Measurements from ENCODE around the gene DTX1. TPM values are rescaled to one million over a fixed set of nuclear protein-coding genes. Genes with fewer than 3 reads are reported as not detected.
A peak's percentile ranks its signal among the peaks of the same experiment; 100 is the strongest.

Gene DTX1
- total RNA-seq, 1 experiment from 2014 or later, result not detected

GRCh38 chr12:113069751-113070116, 13.2 kb downstream of the DTX1 start:
- Histone ChIP-seq H3K27ac (ENCODE audit: low read length) (no peak overlapping the region), H3F3A (ENCODE audit: low read length, unreplicated experiment) (no peaks in the 10 kb centered on the region), H2AFZ (ENCODE audit: low read length) (no peak overlapping the region), H3K9ac (ENCODE audit: low read length) (no peak overlapping the region), H3K36me3 (ENCODE audit: low read depth, low read length) (no peaks in the 10 kb centered on the region), H3K79me2 (ENCODE audit: low read length) (no peaks in the 10 kb centered on the region), H3K4me3 (ENCODE audit: low read length) (no peak overlapping the region), H3K4me1 (ENCODE audit: insufficient read depth, low read length) (peaks cover 7% of the 10 kb centered on the region), H4K20me1 (ENCODE audit: low read length) (no peaks in the 10 kb centered on the region), H3K4me2 (ENCODE audit: low read length) (no peak overlapping the region), H3K27me3 (ENCODE audit: low read length) (no peaks in the 10 kb centered on the region), H3K9me3 (ENCODE audit: low read length) (no peaks in the 10 kb centered on the region), H3K9me2 (replicated peaks; ENCODE audit: low read length) (no peaks in the 10 kb centered on the region)
- ChIA-PET POLR2A (ENCODE audit: unreplicated experiment) (no interaction called here), CTCF (no interaction called here)
- BruUV-seq (replicated peaks), result no TSS peak
- intact Hi-C loops (cut with micrococcal nuclease), result no loop called here
- DNase-seq, result no peak
- TF ChIP-seq EZH2phosphoT487 (IDR thresholded peaks at IDR 0.05; ENCODE audit: borderline replicate concordance, low read length) (no peak), EZH2 (IDR thresholded peaks at IDR 0.05; ENCODE audit: low read length, unreplicated experiment) (no peak)
- TF ChIP-seq, protein P1, sequence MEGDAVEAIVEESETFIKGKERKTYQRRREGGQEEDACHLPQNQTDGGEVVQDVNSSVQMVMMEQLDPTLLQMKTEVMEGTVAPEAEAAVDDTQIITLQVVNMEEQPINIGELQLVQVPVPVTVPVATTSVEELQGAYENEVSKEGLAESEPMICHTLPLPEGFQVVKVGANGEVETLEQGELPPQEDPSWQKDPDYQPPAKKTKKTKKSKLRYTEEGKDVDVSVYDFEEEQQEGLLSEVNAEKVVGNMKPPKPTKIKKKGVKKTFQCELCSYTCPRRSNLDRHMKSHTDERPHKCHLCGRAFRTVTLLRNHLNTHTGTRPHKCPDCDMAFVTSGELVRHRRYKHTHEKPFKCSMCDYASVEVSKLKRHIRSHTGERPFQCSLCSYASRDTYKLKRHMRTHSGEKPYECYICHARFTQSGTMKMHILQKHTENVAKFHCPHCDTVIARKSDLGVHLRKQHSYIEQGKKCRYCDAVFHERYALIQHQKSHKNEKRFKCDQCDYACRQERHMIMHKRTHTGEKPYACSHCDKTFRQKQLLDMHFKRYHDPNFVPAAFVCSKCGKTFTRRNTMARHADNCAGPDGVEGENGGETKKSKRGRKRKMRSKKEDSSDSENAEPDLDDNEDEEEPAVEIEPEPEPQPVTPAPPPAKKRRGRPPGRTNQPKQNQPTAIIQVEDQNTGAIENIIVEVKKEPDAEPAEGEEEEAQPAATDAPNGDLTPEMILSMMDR (conservative IDR thresholded peaks at IDR 0.05; ENCODE audit: low read depth, low read length), result no peak
- ATAC-seq, result no peak

- ChIA-PET CTCF (no interaction called here), POLR2A (ENCODE audit: unreplicated experiment) (no interaction called here)
- no peaks in the 10 kb centered on the region for H3K9me3 ChIP-seq (ENCODE audit: low read length)
- H2AFZ ChIP-seq (ENCODE audit: low read length), result no peak overlapping the region
- H3K9me2 ChIP-seq (replicated peaks; ENCODE audit: low read length), result no peaks in the 10 kb centered on the region
- H3K36me3 ChIP-seq (ENCODE audit: low read depth, low read length), result no peaks in the 10 kb centered on the region
- no peaks in the 10 kb centered on the region for H3K27me3 ChIP-seq (ENCODE audit: low read length)
- no peaks in the 10 kb centered on the region for H3F3A ChIP-seq (ENCODE audit: low read length, unreplicated experiment)
- H3K4me1 ChIP-seq (ENCODE audit: insufficient read depth, low read length), result peaks cover 7% of the 10 kb centered on the region
- ATAC-seq (no peak), DNase-seq (no peak)
- no peak overlapping the region for H3K27ac ChIP-seq (ENCODE audit: low read length)
- H3K4me2 ChIP-seq (ENCODE audit: low read length), result no peak overlapping the region
- H4K20me1 ChIP-seq (ENCODE audit: low read length), result no peaks in the 10 kb centered on the region
- H3K79me2 ChIP-seq (ENCODE audit: low read length), result no peaks in the 10 kb centered on the region
- no peak overlapping the region for H3K4me3 ChIP-seq (ENCODE audit: low read length)
- intact Hi-C loops (cut with micrococcal nuclease), result no loop called here
- no peak overlapping the region for H3K9ac ChIP-seq (ENCODE audit: low read length)
- BruUV-seq (replicated peaks), result no TSS peak
- TF ChIP-seq EZH2 (IDR thresholded peaks at IDR 0.05; ENCODE audit: low read length, unreplicated experiment) (no peak), EZH2phosphoT487 (IDR thresholded peaks at IDR 0.05; ENCODE audit: borderline replicate concordance, low read length) (no peak)
Measured at GRCh38 chr12:113070117-113070906, 13.8 kb downstream of the DTX1 start.

- CTCF ChIA-PET, result no interaction called here
Measured at GRCh38 chr12:113071135-113072112, 14.9 kb downstream of the DTX1 start.

More at GRCh38 chr12:113071135-113072112, 14.9 kb downstream of the DTX1 start:
- no peaks in the 10 kb centered on the region for H3K36me3 ChIP-seq (ENCODE audit: low read depth, low read length)
- no peaks in the 10 kb centered on the region for H3K9me2 ChIP-seq (replicated peaks; ENCODE audit: low read length)
- no peaks in the 10 kb centered on the region for H3K79me2 ChIP-seq (ENCODE audit: low read length)
- H3K4me1 ChIP-seq (ENCODE audit: insufficient read depth, low read length), result peaks cover 7% of the 10 kb centered on the region
- H3K27me3 ChIP-seq (ENCODE audit: low read length), result no peaks in the 10 kb centered on the region
- intact Hi-C loops (cut with micrococcal nuclease), result no loop called here
- H4K20me1 ChIP-seq (ENCODE audit: low read length), result no peaks in the 10 kb centered on the region
- H3F3A ChIP-seq (ENCODE audit: low read length, unreplicated experiment), result no peaks in the 10 kb centered on the region
- POLR2A ChIA-PET (ENCODE audit: unreplicated experiment), result no interaction called here
- H3K9ac ChIP-seq (ENCODE audit: low read length), result no peak overlapping the region
- DNase-seq, result no peak
- H3K4me3 ChIP-seq (ENCODE audit: low read length), result no peak overlapping the region
- no peak overlapping the region for H3K4me2 ChIP-seq (ENCODE audit: low read length)
- no peak overlapping the region for H3K27ac ChIP-seq (ENCODE audit: low read length)
- H3K9me3 ChIP-seq (ENCODE audit: low read length), result no peaks in the 10 kb centered on the region
- ATAC-seq, result peak; percentile 18; the same call in 1 of the 2 replicates
- H2AFZ ChIP-seq (ENCODE audit: low read length), result no peak overlapping the region
- BruUV-seq (replicated peaks), result no TSS peak
- TF ChIP-seq EZH2phosphoT487 (IDR thresholded peaks at IDR 0.05; ENCODE audit: borderline replicate concordance, low read length) (no peak), EZH2 (IDR thresholded peaks at IDR 0.05; ENCODE audit: low read length, unreplicated experiment) (no peak)
- TF ChIP-seq, protein P1 (conservative IDR thresholded peaks at IDR 0.05; ENCODE audit: low read depth, low read length), result no peak

Data from PC-3 (cell line).